DOHH2 (cell line): ENCODE data around the gene WTAP.
"Not testable (repeated sequence)": the region's sequence is repeated elsewhere in the genome, so short reads cannot be mapped to it uniquely, and the experiment has no call there.

ENCODE experiments used
- H3F3A ChIP-seq: fragments of 200-600 bp; sonication (generic), shearing (Covaris generic); 2 replicates; pipeline ENCODE4 v1.6.0; 2016; ENCODE audit warnings: antibody characterized with exemption, mild to moderate bottlenecking; ENCODE audit not compliant: control insufficient read depth, insufficient read depth
- H3K27ac ChIP-seq: fragments of 200-600 bp; sonication (generic); 2 replicates; pipeline ENCODE4 v1.5.1; 2014; ENCODE audit warnings: low read depth, mild to moderate bottlenecking, low read length, moderate library complexity
- H3K27me3 ChIP-seq: fragments of 200-600 bp; sonication (generic); 2 replicates; pipeline ENCODE4 v1.6.1; 2014; ENCODE audit warnings: mild to moderate bottlenecking, low read length, mixed read lengths; ENCODE audit not compliant: control insufficient read depth
- H3K36me3 ChIP-seq: fragments of 200-600 bp; sonication (generic); 2 replicates; pipeline ENCODE4 v1.6.1; 2014; ENCODE audit warnings: mild to moderate bottlenecking, low read length, moderate library complexity, mixed read lengths; ENCODE audit not compliant: control insufficient read depth
- H3K4me1 ChIP-seq: fragments of 200-600 bp; sonication (generic); 2 replicates; pipeline ENCODE4 v1.6.1; 2014; ENCODE audit warnings: mild to moderate bottlenecking, low read length, mixed read lengths; ENCODE audit not compliant: control insufficient read depth
- H3K4me2 ChIP-seq: fragments of 200-600 bp; sonication (generic); 2 replicates; pipeline ENCODE4 v1.6.0; 2014; ENCODE audit warnings: mild to moderate bottlenecking, low read length, moderate library complexity
- H3K4me3 ChIP-seq: fragments of 200-600 bp; sonication (generic); 2 replicates; pipeline ENCODE4 v1.5.1; 2014; ENCODE audit warnings: mild to moderate bottlenecking, low read length, mixed read lengths
- H3K79me2 ChIP-seq: fragments of 200-600 bp; sonication (generic); 2 replicates; pipeline ENCODE4 v1.6.1; 2014; ENCODE audit warnings: mild to moderate bottlenecking, low read length, mixed read lengths; ENCODE audit not compliant: control insufficient read depth
- H3K9me2 ChIP-seq: fragments of 200-600 bp; sonication (generic); replicated peaks from 2 replicates; pipeline ENCODE4 v1.6.1; 2014; ENCODE audit warnings: mild to moderate bottlenecking, low read length, mixed read lengths; ENCODE audit not compliant: control insufficient read depth
- H3K9me3 ChIP-seq: fragments of 200-600 bp; sonication (generic); 2 replicates; pipeline ENCODE4 v1.6.1; 2014; ENCODE audit warnings: antibody characterized with exemption, low read length, mixed read lengths; ENCODE audit not compliant: control insufficient read depth, insufficient read depth
- H4K20me1 ChIP-seq: fragments of 200-600 bp; sonication (generic); 2 replicates; pipeline ENCODE4 v1.6.0; 2014; ENCODE audit warnings: low read depth, mild to moderate bottlenecking, antibody characterized with exemption, low read length, moderate library complexity; ENCODE audit not compliant: control insufficient read depth, insufficient read depth
- EZH2phosphoT487 ChIP-seq: fragments of 200-600 bp; sonication (generic); IDR thresholded peaks from 2 replicates; pipeline ENCODE4 v1.6.1; 2017; ENCODE audit warnings: borderline replicate concordance, mild to moderate bottlenecking, antibody characterized with exemption, low read length, moderate library complexity, mixed read lengths
- TF ChIP-seq, protein P1 (sequence below): fragments of 200-600 bp; sonication (generic); IDR thresholded peaks from one replicate; pipeline ENCODE4 v1.5.1; 2014; ENCODE audit warnings: antibody characterized with exemption, mild to moderate bottlenecking, low read depth, low read length; ENCODE audit not compliant: poor library complexity, severe bottlenecking

Gene WTAP

DNA sequence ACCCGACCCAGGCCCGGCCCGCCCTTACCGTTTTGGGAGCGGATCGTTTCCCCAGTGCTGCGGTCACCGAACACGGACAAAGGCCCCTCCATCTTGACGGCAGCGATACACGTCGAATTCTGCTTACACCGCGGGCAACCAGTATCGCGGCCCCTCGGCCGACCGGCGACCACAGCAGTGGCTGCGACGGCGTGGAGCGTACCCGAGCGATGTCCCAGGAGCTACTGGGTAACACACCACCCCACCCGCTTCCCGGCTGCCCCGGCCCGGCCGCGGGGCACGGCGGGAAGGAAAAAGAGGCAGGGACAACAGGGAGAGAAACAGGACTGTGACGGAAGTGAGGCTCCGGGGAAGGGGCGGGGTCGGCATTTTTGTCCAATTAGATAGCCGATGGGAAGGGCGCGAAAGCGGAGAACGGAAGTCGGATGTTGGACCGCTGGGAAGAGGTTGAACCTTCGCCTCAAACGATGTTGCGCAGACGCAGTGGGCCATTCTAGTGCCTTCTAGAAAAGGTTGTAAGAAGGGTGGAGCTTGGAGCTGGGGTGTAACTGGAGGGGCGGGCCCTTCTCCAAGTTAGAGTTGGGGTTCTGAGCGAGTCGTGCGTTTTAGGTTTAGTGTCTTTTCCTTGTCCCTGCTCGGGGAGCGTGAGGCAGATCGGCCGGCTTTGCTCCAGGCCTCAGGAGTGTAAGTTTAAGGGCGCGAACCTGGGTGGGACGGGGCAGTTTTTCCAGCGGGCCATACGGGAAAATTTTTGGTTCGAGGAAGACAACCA lies 62.3 kb downstream of the WTAP start, which contains the start of gene TCP1:
TSS of gene TCP1 (minus strand) at position 226 of the 772 bp plus-strand sequence. CDS start at position 92, 134 bp downstream.
- no peaks in the 10 kb centered on the region for H3K9me2 ChIP-seq
- H3K36me3 ChIP-seq = peaks cover 91% of the 10 kb centered on the region
- peak within 1 kb of the TSS; percentile 84 for H3K27ac ChIP-seq
- peaks cover 58% of the 10 kb centered on the region for H3K4me1 ChIP-seq
- peak within 1 kb of the TSS; percentile 92 for H3K4me2 ChIP-seq
- H4K20me1 ChIP-seq = peaks cover 23% of the 10 kb centered on the region
- peaks cover 96% of the 10 kb centered on the region for H3K79me2 ChIP-seq
- peak within 1 kb of the TSS; percentile 97 for H3K4me3 ChIP-seq
- H3F3A ChIP-seq = peaks cover 16% of the 10 kb centered on the region; the same call in 1 of the 2 replicates
- TF ChIP-seq EZH2phosphoT487 = no peak
- TF ChIP-seq, protein P1, sequence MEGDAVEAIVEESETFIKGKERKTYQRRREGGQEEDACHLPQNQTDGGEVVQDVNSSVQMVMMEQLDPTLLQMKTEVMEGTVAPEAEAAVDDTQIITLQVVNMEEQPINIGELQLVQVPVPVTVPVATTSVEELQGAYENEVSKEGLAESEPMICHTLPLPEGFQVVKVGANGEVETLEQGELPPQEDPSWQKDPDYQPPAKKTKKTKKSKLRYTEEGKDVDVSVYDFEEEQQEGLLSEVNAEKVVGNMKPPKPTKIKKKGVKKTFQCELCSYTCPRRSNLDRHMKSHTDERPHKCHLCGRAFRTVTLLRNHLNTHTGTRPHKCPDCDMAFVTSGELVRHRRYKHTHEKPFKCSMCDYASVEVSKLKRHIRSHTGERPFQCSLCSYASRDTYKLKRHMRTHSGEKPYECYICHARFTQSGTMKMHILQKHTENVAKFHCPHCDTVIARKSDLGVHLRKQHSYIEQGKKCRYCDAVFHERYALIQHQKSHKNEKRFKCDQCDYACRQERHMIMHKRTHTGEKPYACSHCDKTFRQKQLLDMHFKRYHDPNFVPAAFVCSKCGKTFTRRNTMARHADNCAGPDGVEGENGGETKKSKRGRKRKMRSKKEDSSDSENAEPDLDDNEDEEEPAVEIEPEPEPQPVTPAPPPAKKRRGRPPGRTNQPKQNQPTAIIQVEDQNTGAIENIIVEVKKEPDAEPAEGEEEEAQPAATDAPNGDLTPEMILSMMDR = no peak
- no peaks in the 10 kb centered on the region for H3K27me3 ChIP-seq
- H3K9me3 ChIP-seq = no peaks in the 10 kb centered on the region

DNA sequence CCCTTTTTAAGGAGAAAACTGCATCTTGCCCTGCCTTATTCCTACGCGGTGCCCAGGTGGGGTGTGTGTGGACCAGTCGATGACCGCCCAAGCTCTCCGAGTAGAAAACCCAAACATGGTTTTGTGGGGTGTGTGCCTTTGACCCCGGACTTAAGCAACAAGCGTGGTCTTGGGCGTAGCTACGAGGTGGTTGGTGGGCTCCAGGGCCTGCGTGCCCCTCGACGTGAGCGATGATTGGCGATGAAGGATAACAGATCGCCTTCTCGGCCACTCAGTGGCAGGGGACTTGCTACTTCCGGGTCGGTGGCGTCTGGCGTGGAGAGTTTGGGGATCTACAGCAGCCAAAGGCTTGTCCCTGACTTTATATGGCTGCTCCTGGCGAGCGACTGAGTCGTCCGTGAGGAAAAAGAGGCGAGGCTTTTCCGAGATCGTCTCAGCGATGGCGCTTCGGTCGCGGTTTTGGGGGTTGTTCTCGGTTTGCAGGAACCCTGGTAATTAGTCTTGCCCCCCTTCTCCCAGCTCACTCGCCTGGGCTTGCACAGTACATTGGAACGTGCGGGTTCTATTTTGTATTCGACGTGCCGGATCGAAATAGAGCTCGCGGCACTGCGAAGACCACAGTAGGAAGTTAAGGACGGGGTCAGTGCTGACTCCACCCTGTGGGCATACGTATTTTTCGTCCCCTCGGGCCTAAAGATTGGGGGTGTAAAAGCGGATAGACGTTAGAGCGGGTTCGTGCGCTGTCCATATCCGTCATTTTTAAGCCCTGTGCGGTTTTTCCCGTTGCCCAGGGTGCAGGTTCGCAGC lies 63.0 kb downstream of the WTAP start, which contains the start of gene MRPL18:
TSS of gene MRPL18 (plus strand) at position 319 of the 807 bp plus-strand sequence. CDS start at position 440, 121 bp downstream.
- H3K79me2 ChIP-seq = peaks cover 90% of the 10 kb centered on the region

DNA sequence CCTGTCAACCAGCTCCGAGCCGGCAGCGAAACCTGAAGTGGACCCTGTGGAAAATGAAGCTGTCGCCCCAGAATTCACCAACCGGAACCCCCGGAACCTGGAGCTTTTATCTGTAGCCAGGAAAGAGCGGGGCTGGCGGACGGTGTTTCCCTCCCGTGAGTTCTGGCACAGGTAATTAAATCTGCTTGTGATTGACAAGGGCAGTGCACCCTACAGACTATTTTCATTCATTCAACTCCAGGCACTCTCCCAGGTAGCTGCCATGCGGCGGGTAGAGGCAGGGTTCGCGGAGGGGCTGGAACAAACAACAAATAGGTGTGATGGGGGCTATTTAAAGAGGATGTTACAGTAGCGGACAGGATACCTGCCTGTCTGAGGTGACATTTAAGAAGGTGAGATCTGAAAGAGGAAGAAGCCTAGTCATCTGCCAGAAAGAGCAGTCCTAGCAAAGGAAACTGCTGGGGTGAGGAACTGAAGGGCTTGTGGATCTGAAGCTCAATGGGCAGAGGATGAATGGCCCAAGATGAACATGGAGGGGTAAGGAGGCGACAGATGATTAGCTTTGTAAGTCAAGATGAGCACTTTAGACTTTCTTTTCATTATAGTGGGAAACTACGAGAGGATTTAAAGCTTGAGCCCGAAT lies 63.8 kb downstream of the WTAP start:
- Histone ChIP-seq H3K27ac (peak overlapping the region; percentile 84), H3K4me1 (peaks cover 58% of the 10 kb centered on the region), H3K27me3 (no peaks in the 10 kb centered on the region), H3K4me3 (peak overlapping the region; percentile 97), H3F3A (peaks cover 10% of the 10 kb centered on the region; the same call in 1 of the 2 replicates), H3K9me2 (no peaks in the 10 kb centered on the region), H3K4me2 (peak overlapping the region; percentile 63), H3K9me3 (no peaks in the 10 kb centered on the region), H3K79me2 (peaks cover 87% of the 10 kb centered on the region), H3K36me3 (peaks cover 82% of the 10 kb centered on the region), H4K20me1 (peaks cover 19% of the 10 kb centered on the region)
- TF ChIP-seq, protein P1 = no peak
- TF ChIP-seq EZH2phosphoT487 = no peak

More for the DNA sequence above, 63.0 kb downstream of the WTAP start, which contains the start of gene MRPL18:
- Histone ChIP-seq H3K9me2 (no peaks in the 10 kb centered on the region), H3K9me3 (no peaks in the 10 kb centered on the region), H3K4me2 (peak within 1 kb of the TSS; percentile 92), H4K20me1 (peaks cover 23% of the 10 kb centered on the region), H3K4me3 (peak within 1 kb of the TSS; percentile 97), H3K27me3 (no peaks in the 10 kb centered on the region), H3K36me3 (peaks cover 84% of the 10 kb centered on the region), H3K4me1 (peaks cover 55% of the 10 kb centered on the region), H3K27ac (peak within 1 kb of the TSS; percentile 84), H3F3A (peaks cover 15% of the 10 kb centered on the region; the same call in 1 of the 2 replicates)
- no peak for TF ChIP-seq EZH2phosphoT487
- TF ChIP-seq, protein P1 = no peak

DNA sequence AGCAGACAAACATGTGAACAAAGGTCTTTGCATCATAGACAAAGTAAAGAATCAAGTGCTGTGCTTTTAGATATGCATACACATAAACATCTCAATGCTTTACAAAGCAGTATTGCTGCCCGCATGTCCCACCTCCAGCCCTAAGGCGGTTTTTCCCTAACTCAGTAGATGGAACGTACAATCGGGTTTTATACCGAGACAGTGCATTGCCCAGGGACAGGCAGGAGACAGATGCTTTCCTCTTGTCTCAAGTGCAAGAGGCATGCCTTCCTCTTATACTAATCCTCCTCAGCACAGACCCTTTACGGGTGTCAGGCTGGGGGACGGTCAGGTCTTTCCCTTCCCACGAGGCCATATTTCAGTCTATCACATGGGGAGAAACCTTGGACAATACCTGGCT lies 67.7 kb downstream of the WTAP start:
- H3K4me2 ChIP-seq, H3K9me2 ChIP-seq, H3K4me3 ChIP-seq, H3F3A ChIP-seq, H3K27me3 ChIP-seq, H4K20me1 ChIP-seq, H3K27ac ChIP-seq, H3K9me3 ChIP-seq: not testable (repeated sequence)
- Histone ChIP-seq H3K36me3 (peaks cover 86% of the 10 kb centered on the region), H3K79me2 (peaks cover 56% of the 10 kb centered on the region), H3K4me1 (peaks cover 39% of the 10 kb centered on the region)
